OCI-LY7 (cell line): ENCODE data around the gene GRK5. TPM values are rescaled to one million over a fixed set of nuclear protein-coding genes. Genes with fewer than 3 reads are reported as not detected.

ENCODE experiments used
- BruUV-seq: library from RNA; stranded (reverse); fragments of 400-500 nt; replicated peaks from 2 replicates; lab custom pipeline; 2021; lab: Mats Ljungman, UMichigan
- CTCF ChIA-PET: fragments of 300-600 bp; sonication (Branson Sonifier 250); formaldehyde crosslinking; loops from one replicate; lab custom pipeline; 2022; ENCODE audit warnings: antibody characterized with exemption; ENCODE audit not compliant: unreplicated experiment; lab: Charles Lee
- POLR2A ChIA-PET: fragments of 300-600 bp; sonication (Branson Sonifier 250); formaldehyde crosslinking; loops from one replicate; lab custom pipeline; 2022; ENCODE audit warnings: antibody characterized with exemption; lab: Charles Lee
- DNase-seq: peaks from one replicate; pipeline ENCODE4 v3.0.0-alpha.2; 2015; ENCODE audit warnings: low spot score
- H2AFZ ChIP-seq: fragments of 200-600 bp; sonication (generic), shearing (Covaris generic); 2 replicates; pipeline ENCODE4 v1.6.1; 2014; ENCODE audit warnings: mild to moderate bottlenecking, antibody characterized with exemption, low read length, moderate library complexity
- H3K27ac ChIP-seq: fragments of 200-600 bp; sonication (generic); 2 replicates; pipeline ENCODE4 v1.5.1; 2014; ENCODE audit warnings: mixed run types, low read depth, mild to moderate bottlenecking, moderate library complexity, low read length, inconsistent platforms; ENCODE audit not compliant: poor library complexity, severe bottlenecking
- H3K36me3 ChIP-seq: fragments of 200-600 bp; sonication (generic); 2 replicates; pipeline ENCODE4 v1.6.1; 2014; ENCODE audit warnings: mild to moderate bottlenecking, antibody characterized with exemption, low read length, moderate library complexity, mixed read lengths; ENCODE audit not compliant: insufficient read depth
- H3K4me1 ChIP-seq: fragments of 200-600 bp; sonication (generic); 2 replicates; pipeline ENCODE4 v1.5.1; 2014; ENCODE audit warnings: mild to moderate bottlenecking, low read length; ENCODE audit not compliant: insufficient read depth, poor library complexity, severe bottlenecking
- H3K4me2 ChIP-seq: fragments of 200-600 bp; sonication (generic); 2 replicates; pipeline ENCODE4 v1.6.1; 2014; ENCODE audit warnings: mild to moderate bottlenecking, low read length
- H3K4me3 ChIP-seq: fragments of 200-600 bp; sonication (generic); 2 replicates; pipeline ENCODE4 v1.5.1; 2014; ENCODE audit warnings: mild to moderate bottlenecking, low read depth, low read length; ENCODE audit not compliant: poor library complexity, severe bottlenecking
- H3K79me2 ChIP-seq: fragments of 200-600 bp; sonication (generic); 2 replicates; pipeline ENCODE4 v1.6.1; 2016; ENCODE audit warnings: low read depth, mild to moderate bottlenecking, low read length, moderate library complexity, mixed read lengths; ENCODE audit not compliant: insufficient read depth
- H3K9me2 ChIP-seq: fragments of 200-600 bp; sonication (generic); 2 replicates; pipeline ENCODE4 v1.6.1; 2016; ENCODE audit warnings: mild to moderate bottlenecking, low read length, mixed read lengths; ENCODE audit not compliant: insufficient read depth
- H3K9me3 ChIP-seq: fragments of 200-600 bp; sonication (generic); 2 replicates; pipeline ENCODE4 v1.6.1; 2014; ENCODE audit warnings: mild to moderate bottlenecking, mixed run types, low read length, mixed read lengths
- H4K20me1 ChIP-seq: fragments of 200-600 bp; sonication (generic); 2 replicates; pipeline ENCODE4 v1.6.1; 2014; ENCODE audit warnings: mild to moderate bottlenecking, antibody characterized with exemption, low read length, moderate library complexity, mixed read lengths; ENCODE audit not compliant: insufficient read depth
- EZH2phosphoT487 ChIP-seq: fragments of 200-600 bp; sonication (generic); IDR thresholded peaks from 2 replicates; pipeline ENCODE4 v1.6.1; 2018; ENCODE audit warnings: low read depth, borderline replicate concordance, mild to moderate bottlenecking, mixed run types, antibody characterized with exemption, low read length, moderate library complexity, mixed read lengths
- intact Hi-C: fragments of 100-400 bp; cut with micrococcal nuclease; formaldehyde crosslinking; loops from one replicate; pipeline ENCODE4 v1.10.0; 2022; ENCODE audit not compliant: unreplicated experiment
- total RNA-seq, 2 experiments: library from RNA; depleted of rRNA in 1 of 2; stranded (reverse); fragments of >200 nt in 1 of 2; shearing (Covaris generic) in 1 of 2; gene quantifications; 2 replicates each; pipeline ENCODE4 v1.2.3, GENCODE V29; 2014 to 2022
- TF ChIP-seq, protein P1 (sequence below): fragments of 200-600 bp; sonication (generic); conservative IDR thresholded peaks from 2 replicates; pipeline ENCODE4 v1.5.1; 2014; ENCODE audit warnings: mild to moderate bottlenecking, antibody characterized with exemption, low read length, moderate library complexity, mixed read lengths

The GRK5 gene
- total RNA-seq, 2 experiments from 2014 or later = 4.7 to 10.2 TPM

GRCh38 chr10:119460369-119461195 is 253.2 kb downstream of the GRK5 start:
- TF ChIP-seq, protein P1, sequence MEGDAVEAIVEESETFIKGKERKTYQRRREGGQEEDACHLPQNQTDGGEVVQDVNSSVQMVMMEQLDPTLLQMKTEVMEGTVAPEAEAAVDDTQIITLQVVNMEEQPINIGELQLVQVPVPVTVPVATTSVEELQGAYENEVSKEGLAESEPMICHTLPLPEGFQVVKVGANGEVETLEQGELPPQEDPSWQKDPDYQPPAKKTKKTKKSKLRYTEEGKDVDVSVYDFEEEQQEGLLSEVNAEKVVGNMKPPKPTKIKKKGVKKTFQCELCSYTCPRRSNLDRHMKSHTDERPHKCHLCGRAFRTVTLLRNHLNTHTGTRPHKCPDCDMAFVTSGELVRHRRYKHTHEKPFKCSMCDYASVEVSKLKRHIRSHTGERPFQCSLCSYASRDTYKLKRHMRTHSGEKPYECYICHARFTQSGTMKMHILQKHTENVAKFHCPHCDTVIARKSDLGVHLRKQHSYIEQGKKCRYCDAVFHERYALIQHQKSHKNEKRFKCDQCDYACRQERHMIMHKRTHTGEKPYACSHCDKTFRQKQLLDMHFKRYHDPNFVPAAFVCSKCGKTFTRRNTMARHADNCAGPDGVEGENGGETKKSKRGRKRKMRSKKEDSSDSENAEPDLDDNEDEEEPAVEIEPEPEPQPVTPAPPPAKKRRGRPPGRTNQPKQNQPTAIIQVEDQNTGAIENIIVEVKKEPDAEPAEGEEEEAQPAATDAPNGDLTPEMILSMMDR = no peak
- TF ChIP-seq EZH2phosphoT487 = no peak
- Histone ChIP-seq H3K9me3 (peaks cover 9% of the 10 kb centered on the region; the same call in 1 of the 2 replicates), H3K27ac (no peak overlapping the region), H3K4me1 (peaks cover 4% of the 10 kb centered on the region), H3K9me2 (no peaks in the 10 kb centered on the region), H4K20me1 (no peaks in the 10 kb centered on the region), H3K4me2 (no peak overlapping the region), H3K36me3 (no peaks in the 10 kb centered on the region), H3K4me3 (no peak overlapping the region), H2AFZ (no peak overlapping the region), H3K79me2 (no peaks in the 10 kb centered on the region)
- DNase-seq = no peak
- intact Hi-C loops = no loop called here
- CTCF ChIA-PET = interaction anchor here (0.8 kb wide), 1 partner anchor 15 kb away, joined by 3 read pairs; no protein-coding TSS in a partner anchor
- POLR2A ChIA-PET = interaction anchor here (0.6 to 1.5 kb wide), 2 partner anchors 38 to 241 kb away, joined by 3 to 4 read pairs; no protein-coding TSS in a partner anchor
- BruUV-seq = no TSS peak

GRCh38 chr10:119461380-119461779 is 254.0 kb downstream of the GRK5 start:
- no peak for DNase-seq
- TF ChIP-seq EZH2phosphoT487 = no peak
- TF ChIP-seq, protein P1 = no peak
- H3K4me1 ChIP-seq = no peaks in the 10 kb centered on the region
- no peaks in the 10 kb centered on the region for H3K79me2 ChIP-seq
- BruUV-seq = no TSS peak
- CTCF ChIA-PET = interaction anchor here (0.8 kb wide), 1 partner anchor 16 kb away, joined by 3 read pairs; no protein-coding TSS in a partner anchor
- intact Hi-C loops = no loop called here
- POLR2A ChIA-PET = interaction anchor here (0.6 kb wide), 1 partner anchor 239 kb away, joined by 3 read pairs; no protein-coding TSS in a partner anchor
- peaks cover 9% of the 10 kb centered on the region; the same call in 1 of the 2 replicates for H3K9me3 ChIP-seq
- no peak overlapping the region for H3K4me3 ChIP-seq
- H3K27ac ChIP-seq = no peak overlapping the region
- H2AFZ ChIP-seq = no peak overlapping the region
- no peaks in the 10 kb centered on the region for H3K9me2 ChIP-seq
- no peaks in the 10 kb centered on the region for H3K36me3 ChIP-seq
- no peaks in the 10 kb centered on the region for H4K20me1 ChIP-seq
- no peak overlapping the region for H3K4me2 ChIP-seq
